HG03354 (cell line): ENCODE data around the gene PLSCR3.
A peak's percentile ranks its signal among the peaks of the same experiment; 100 is the strongest.

Source experiments
- ATAC-seq: cut with Tn5 transposase; IDR thresholded peaks from one replicate; pipeline ENCODE4 v1.9.1; 2021; ENCODE audit warnings: mild to moderate bottlenecking; ENCODE audit not compliant: unreplicated experiment, poor library complexity, severe bottlenecking

PLSCR3 gene

DNA sequence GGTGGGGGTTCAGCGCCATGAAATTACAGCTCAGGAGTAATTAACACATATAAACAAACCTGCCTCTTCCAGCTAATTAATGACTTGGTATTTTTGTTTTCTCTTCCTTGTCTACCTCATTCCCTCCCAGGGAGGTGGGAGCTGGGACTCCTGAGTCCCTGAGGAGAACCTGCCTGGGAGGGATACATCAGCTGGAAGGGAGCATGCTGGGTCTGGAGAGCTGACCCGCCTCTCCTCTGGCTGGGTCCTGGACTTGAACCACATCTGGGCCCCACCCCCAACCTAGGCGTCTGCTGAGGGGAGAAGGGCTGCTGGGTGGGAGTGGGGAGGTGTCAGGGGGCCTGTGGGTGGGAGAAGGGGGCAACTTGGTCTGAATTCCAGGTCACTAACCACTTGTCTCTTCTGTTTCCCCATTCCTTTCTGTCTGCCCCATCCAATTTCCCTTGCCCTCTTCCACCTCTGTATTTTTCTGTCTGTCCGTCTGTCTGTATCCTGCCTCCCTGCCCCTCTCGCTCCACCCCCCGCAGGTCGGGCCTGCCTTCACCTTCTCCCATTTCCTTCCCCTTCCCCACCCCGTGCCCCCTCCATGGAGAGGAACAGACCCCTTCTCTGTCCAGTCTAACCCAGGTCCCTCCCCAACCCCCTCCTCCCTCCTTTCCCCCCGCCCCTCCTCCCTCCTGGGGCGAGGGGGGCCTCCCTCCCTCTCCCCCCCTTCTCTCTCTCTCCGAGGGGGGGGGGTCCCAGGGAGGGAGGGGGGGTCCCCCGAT, 13.3 kb upstream of the PLSCR3 start, which contains the start of gene NLGN2:
TSS of gene NLGN2 (plus strand) at position 361 of the 767 bp plus-strand sequence. CDS start 411 bp downstream, outside the sequence.
- no peak for ATAC-seq

DNA sequence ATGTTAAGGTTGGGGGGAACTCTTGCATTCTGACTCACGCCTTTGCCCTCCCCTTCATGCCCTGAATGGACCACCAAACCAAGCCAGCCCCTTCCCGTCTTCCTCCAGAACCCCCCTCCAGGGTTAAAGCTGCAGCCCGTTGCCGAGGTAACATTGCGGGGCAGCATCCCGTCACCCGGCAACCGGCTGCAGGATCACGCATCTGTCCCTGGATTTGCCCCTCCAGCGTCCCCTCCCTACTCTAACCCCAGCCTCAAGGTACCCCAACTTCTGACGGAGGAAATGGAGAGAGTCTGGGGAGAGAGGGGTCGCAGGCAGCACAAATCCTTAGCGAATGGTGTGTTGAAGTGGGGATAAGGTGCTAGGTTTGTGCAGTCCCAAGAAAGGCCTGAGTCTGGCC, 12.8 kb upstream of the PLSCR3 start:
- ATAC-seq = no peak

DNA sequence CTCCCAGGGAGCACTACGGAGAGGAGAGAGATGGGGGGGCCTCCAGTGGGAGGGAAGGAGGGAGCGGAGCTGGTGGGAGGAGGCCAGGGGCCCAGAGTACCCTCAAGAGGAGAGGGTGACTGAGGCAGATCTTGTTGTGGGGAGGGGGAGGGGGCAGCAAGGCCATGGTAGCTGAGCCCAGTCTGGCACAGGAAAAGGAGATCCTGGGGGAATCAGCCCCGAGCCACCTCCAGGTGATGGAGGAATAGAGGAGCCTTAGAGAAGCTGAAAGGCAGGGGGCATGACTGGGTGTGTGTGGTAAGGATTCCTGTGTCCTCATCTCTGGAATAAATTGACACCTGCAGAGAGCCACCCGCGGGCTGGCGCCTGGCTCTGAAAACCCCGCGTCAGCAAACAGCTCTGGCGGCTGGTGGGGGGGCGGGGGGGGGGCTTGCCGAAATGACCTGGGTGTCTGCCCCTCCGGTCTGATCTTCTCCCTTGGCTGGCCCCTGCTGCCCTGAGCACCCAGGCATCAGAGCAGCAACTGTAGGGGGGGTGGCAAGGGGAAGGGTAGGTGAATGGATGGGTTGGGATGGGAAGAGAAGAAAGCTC, 12.0 kb upstream of the PLSCR3 start:
- ATAC-seq = no peak

DNA sequence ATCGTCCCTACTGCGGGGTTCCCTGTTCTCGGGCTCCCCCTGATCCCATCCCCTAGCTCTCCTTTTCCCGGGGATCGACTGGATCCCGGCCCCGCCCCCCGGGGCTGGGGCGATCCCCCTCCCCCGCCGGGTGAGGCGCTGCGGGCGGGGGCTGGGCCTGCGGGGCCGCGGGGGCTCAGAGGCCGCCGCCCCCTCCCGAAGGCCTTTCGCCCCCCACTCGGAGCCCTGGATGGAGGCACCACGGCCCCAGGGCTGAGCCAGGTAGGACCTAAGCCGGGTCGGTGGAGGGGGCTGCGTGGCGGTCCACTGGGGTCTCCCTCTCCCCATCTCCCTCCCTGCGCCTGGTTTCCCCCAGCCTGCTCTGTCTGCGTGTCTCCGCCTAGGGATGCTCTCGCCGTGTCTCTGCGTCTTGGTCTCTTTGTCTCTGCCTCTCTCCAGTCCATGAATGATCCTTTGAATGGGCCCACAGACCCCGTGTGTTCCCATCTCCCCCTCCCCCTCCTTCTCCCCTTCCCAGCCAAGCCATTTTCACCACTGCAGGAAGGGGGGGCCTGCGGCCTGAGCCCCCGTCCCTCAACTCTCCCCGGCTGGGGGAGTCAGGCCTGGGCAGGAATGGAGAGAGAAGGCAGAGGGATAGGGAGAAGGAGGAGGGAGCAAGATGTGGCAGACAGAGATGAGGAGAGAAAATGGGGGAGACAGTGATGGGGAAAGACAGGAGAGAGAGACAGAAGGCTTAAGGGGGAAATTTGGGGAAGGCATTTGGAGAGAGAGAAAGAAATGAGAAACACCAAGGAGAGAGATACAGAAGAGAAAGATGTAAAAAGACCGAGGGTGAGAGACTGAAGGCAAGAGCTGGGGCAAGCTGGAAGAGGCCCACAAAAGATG, 11.3 kb upstream of the PLSCR3 start:
- ATAC-seq = no peak

DNA sequence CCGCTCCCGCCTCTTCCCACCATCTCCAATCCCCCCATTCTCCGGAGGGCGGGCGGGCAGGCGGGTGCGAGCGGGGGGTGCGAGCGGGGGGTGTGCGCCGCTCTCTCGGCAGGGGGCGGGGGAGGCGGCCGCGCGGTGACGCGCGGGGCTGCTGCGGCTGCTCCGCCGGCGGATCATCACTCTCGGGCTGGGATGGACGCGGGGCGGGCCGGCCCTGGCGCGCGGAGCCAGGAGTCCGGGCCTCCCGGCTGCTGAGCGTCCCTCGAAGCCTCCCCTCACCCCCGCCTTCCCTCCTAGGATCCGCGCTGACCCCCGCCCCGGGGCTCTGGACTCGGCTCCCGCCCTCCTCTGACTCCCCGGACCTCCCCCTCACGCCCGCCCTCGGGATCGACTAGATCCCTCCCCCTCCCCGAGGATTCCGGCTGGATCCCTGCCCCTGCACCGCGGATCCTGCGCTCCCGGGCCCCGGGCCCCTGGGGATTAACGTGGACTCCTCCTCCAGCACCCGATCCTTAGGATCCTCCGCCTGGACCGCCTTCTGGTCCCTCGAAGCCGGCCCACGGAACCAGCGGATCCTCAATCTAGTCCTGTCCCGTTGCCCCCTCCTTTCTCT, 10.5 kb upstream of the PLSCR3 start:
- ATAC-seq = peak; percentile 8

DNA sequence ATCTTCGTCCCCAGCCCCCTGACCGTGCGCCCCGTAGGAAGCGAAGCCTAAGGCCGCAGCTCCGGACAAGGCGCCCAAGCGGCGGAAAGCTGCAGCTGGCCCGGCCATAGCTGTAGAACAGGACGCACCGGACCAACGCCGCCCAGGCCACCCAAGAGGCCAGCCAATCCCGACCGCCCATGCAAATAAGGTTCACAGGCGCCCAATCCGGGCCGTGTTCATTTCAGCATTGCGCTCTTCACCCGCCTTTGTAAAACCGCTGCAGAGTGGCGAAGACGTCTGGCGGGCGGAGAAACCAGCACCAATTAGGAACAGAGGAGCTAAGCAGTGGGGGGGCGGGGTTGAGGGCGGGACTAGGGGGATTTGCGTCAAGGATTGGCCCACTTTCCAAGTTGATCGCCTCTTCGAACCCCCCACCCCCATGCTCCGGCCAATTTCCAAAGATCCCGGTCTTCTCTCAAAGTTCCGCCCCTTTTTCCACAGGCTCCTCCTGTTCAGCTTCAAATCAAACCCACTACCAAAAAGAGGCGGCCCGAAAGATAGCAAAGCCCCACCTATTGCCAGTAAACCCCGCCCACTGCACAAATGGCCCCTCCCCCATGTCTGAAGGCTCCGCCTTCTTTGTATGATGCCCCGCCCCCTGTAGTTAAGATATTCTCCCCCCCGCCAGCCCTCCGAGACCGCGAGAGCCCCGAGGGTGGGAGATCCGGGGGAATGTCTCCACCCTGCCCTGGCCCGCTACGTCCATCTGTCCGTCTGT, 9.8 kb upstream of the PLSCR3 start, which contains the start of gene TMEM256:
TSS of gene TMEM256 (minus strand) at position 121 of the 760 bp plus-strand sequence. CDS start at position 108, 13 bp downstream.
- ATAC-seq = peak; percentile 95

DNA sequence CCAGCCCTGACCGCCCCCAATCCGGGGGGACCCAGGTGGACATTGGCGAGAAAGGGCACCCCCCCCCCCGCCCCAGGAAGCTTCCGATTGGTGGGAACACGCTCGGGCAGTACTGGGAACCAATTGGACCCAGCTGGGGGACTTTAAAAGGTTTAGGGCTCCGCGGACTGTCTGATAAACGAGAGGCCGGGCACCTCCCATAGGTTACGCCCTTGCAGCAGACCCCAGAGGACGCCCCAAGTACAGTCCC, 9.3 kb upstream of the PLSCR3 start:
- ATAC-seq = no peak

DNA sequence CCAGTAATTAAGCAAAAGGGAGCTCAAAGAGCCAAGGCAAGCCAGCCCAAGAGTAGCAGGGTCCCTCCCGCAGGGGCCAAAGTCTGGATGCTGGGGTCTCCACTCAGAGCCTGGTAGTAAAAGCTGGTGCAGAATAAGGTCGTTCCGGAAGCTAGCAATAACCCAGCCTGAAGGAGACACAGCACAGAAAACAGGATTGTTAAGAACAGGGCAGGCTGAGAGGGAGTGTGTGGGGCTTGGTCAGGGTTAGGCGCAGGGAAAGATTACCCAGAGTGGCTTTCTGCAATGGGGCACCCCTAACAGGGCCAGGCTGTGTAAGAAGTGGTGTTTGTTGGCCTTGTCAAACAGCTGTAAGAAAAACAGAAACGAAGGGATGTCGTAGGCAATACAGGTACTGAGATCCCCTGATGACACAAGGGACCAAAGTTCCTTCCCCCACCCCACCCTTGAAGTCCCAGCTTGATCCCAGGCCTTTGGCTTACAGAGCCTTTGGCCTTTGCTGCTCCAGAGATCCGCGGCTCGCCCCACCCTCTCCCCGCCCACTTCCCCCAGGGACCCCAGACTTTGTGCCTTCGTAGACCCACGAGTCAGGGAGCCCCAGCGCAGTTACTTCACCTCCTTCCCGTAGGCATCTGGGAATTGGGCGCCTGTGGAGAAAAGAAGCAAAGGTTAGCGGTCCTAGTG, 8.9 kb upstream of the PLSCR3 start:
- ATAC-seq = no peak

DNA sequence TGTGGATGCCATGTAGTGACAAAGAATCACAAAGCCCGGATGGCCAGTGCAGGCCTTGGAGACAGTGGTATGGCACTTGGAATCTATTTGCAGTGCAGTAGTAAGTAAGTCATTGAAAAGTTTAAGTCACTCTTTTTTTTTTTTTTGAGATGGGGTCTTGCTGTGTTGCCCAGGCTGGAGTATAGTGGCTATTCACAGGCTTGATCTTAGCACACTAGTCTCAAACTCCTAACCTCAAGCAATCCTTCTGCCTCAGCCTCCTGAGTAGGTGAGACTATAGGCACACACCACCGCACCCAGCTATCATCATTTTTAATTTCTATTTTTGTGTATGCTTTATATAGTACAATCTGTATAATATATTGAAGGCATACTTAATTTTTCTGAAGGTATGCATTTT, 4.3 kb upstream of the PLSCR3 start:
- no peak for ATAC-seq

DNA sequence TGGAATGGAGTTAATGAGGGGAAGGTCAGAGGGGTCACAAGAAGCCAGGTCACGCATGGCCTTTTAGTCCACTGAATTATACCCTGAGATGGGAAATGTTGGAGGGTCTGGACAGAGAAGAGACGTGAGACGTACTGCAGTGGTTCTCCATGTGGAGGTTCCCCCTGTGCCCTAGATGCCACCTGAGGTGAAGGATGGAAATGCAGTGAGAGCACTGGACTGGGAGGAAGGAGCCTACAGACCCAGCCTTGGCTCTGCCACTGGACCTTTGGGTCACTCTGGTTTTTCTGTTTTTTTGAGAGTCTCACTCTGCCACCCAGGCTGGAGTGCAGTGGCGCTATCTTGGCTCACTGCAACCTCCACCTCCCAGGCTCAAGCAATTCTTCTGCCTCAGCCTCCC, 1.8 kb upstream of the PLSCR3 start:
- ATAC-seq = no peak

DNA sequence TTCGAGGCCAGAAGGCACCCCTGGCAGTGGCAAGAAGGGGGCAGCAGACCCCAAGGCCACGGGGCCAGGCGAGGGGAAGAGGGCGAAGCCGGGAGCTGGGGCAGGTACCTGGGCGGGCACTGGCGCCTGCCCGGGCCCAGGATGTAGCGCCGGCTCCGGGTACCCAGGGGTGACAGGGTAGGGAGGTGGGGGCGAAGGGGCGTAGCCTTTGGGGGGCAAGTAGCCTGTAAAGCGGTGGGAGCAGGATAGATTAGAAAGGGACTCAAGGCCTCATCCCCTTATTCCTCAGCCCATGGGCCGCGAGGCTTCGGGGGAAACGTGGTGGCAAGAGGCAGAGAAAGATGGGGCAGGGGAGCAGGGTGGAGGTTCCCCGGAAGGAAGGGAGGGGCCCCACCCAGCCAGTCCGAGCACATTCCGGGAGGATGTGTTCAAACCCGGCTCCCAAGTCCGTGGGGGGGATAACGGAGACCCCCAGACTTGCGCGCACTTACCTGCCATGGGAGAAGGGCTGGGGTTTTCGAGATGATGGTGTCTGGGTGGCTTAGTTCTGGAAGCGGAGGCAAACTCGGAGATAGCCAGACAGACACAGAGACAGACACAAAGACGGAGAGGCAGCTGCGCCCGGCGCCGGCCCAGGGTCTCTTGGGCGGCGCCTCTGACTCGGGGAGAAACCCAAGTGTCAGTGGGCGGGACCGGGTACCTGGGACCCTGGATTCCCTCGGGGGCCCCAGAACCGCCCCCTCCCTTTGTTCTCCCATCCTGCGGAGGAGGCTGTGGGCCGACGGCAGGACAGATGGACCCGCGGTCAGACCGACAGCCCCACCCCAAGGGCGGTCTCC, 493 bp downstream of the PLSCR3 start:
- ATAC-seq = peak; percentile 46

DNA sequence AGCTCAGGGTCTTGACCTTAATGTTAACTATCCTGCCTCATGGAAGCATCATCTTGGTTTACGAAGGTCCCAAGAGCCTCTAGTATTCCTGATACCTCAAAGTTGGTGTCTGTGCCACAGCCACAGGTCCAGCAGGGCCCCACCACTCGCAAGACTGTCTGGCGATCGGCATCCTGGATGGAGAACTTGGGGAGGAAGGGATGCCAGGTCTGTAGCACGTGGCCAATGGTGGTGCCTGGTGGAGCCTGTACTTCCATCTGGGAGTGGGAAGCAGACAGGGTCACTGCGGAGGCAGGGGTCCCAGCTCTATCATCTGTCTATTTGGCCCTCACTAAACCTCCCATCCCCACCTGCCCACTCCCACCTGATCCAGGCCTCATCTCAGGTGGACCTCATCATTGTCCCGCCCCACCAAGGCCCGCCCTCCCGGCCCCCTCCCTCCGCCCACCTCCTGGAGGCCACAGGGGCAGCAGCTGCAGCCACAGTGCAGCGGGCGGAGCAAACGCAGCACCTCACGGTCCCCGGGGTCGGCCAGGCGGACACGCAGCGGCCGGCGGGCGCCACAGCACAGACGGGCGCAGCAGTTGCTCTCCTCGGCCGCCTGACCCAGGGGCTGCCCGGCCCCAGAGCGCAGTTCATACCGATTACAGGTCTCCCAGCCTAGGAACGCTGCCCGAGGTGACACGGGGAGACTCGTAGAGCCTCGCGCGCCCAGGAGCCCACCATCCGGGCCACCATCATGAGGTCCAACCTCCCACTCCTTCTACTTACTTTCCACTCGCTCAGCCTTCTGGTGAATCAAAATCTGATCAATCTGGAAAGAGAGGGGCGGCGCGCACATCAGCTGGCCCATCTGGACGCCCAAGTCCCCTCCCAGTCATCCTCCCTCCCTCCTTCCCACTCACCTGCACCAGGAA, 1.4 kb downstream of the PLSCR3 start:
- ATAC-seq = no peak

DNA sequence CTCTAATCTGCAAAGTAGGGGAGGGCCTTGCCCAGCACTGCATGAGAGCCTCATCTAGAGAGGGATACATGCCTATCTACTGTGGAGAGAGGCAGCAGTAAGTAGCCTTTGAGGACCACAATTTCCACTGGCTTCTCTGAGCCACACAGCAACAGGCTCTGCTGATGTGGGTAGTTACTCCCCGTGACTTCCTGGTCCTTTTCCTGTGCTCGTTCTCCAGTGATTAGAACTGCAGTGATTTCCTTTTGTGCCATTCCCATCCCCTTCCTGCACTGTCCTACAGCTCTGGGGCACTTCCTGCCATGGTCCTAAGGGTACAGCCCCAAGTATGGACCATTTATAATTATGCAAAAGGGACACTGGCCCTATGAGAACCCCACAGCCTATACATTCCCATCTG, 3.0 kb downstream of the PLSCR3 start:
- no peak for ATAC-seq

DNA sequence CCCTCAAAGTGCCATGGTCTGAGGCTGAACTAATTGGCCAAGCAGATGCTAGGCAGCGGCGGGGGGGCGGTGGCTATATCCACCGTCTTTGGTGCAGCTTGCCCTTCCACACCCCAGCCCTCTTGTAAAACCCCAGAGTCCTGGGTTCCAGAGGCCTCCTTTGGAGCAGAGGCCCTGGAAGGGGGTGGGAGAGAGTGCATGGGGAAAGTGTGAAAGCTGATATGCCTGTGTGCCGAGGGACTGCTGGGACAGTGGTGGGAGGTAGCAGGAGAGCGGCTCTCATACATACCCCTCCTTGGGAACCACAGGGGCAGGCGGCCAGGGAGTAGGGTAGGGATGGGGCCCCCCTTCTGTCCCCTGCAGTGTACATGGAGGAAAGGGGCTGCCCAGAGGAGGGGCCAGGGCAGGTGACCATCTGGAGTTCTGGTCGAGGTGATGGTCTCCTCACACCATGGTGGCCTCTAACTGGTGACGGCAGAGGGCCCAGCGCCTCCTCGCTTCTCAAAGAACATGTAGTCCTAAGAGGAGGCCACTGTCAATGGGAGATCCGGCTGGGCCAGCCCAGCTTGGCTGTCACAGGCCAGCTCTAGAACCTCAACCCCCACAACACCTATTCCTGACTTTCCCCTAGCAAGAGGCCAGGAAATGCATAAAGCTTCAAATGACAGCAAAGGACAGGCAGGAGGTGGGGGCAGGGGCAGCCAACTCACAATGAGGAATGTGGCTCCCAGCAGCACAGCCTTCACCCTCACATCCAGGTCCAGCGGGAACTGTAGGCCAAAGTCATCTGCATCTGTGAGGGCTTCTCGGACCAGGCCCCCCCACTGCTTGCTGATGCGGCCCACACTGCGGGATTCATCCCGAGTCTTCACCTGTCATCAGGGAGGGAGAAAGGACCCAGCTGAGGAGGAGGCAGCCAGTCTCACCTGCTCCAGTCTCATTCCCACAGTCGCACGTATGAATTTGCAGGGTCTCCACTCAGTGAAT, 4.1 kb downstream of the PLSCR3 start:
- no peak for ATAC-seq

DNA sequence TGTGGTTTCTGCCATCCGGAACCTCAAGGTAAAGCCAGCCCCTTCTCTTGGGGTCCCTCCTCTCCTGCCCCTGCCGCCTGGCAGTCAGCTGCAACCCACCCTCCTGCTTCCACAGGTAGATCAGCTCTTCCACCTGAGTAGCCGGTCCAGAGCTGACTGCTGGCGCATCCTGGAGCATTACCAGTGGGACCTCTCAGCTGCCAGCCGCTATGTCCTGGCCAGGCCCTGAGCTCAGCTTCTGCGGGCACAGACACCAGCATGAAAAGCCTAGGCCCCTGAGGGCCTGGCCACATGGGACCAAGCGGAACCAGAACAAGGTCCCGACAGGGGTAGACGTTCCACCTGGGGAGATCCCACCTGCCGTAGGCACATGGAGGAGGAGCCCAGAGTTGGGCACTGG, 5.5 kb downstream of the PLSCR3 start:
- no peak for ATAC-seq

DNA sequence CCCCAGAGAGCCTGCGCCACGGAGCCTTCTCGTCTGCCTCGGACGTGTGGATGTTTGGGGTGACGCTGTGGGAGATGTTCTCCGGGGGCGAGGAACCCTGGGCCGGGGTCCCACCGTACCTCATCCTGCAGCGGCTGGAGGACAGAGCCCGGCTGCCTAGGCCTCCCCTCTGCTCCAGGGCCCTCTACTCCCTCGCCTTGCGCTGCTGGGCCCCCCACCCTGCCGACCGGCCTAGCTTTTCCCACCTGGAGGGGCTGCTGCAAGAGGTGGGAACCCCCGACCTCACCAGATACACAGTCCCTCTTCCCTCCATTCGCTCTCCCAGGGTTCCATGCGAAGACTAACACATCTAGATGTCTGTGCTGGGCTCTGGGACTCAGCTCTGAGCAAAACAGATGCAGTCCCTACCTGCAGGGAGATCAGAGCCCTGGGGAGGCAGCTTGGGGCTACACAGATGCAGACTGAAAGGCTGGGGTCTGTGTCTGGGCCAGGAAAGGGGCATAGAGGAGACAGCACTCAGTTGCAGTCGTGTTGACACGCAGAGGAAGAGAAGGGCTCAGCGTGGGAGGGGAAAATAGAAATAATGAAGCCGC, 9.7 kb downstream of the PLSCR3 start:
- no peak for ATAC-seq
